H1 (cell line): ENCODE measurements around the gene SLC66A3. TPM values are rescaled to one million over a fixed set of nuclear protein-coding genes. Genes with fewer than 3 reads are reported as not detected.

Experiments used
- BRCA1 ChIP-seq: IDR thresholded peaks from 2 replicates; pipeline ENCODE4 v1.6.1; 2012; ENCODE audit warnings: low read depth, low read length, improper control_type of control experiment
- KDM4A ChIP-seq: IDR thresholded peaks from one replicate; pipeline ENCODE4 v1.7.1; 2012; ENCODE audit warnings: low read depth, mild to moderate bottlenecking, moderate library complexity, low read length, inconsistent platforms; ENCODE audit not compliant: severe bottlenecking
- RFX5 ChIP-seq: IDR thresholded peaks from 2 replicates; pipeline ENCODE4 v1.6.1; 2011; ENCODE audit warnings: low read depth, low read length, improper control_type of control experiment, borderline replicate concordance
- polyA plus RNA-seq, 7 experiments: library from polyadenylated mRNA; depleted of rRNA in 3 of 7; stranded (reverse) in 5 of 7; unstranded in 2 of 7; fragments of >200 nt in 5 of 7; fragments of 200-250 nt in 2 of 7; gene quantifications; 1 replicate in 5 of 7; 2 replicates in 1 of 7; 4 replicates in 1 of 7; pipeline versions ENCODE4 v1.2.1 to v1.2.3, GENCODE V29; 2011 to 2013; ENCODE audit warnings: missing spikeins in 2 of 7, mixed read lengths in 2 of 7
- total RNA-seq: library from RNA; stranded (reverse); fragmentation: NEBNext Ultra II Directional; extraction: Animal tissue kit (Norgen Biotek cat#: 25700); gene quantifications from 2 replicates; pipeline ENCODE4 v1.2.1, GENCODE V29; 2021
- TF ChIP-seq, protein P1 (sequence below): IDR thresholded peaks from 2 replicates; pipeline ENCODE4 v1.6.1; 2012; ENCODE audit warnings: inconsistent platforms

Gene SLC66A3
- total and polyA plus RNA-seq, 2 of the 8 experiments (the other 6 are each of a cell fraction or from before 2014, with no cell fraction given) = 8.7 to 27.8 TPM

DNA sequence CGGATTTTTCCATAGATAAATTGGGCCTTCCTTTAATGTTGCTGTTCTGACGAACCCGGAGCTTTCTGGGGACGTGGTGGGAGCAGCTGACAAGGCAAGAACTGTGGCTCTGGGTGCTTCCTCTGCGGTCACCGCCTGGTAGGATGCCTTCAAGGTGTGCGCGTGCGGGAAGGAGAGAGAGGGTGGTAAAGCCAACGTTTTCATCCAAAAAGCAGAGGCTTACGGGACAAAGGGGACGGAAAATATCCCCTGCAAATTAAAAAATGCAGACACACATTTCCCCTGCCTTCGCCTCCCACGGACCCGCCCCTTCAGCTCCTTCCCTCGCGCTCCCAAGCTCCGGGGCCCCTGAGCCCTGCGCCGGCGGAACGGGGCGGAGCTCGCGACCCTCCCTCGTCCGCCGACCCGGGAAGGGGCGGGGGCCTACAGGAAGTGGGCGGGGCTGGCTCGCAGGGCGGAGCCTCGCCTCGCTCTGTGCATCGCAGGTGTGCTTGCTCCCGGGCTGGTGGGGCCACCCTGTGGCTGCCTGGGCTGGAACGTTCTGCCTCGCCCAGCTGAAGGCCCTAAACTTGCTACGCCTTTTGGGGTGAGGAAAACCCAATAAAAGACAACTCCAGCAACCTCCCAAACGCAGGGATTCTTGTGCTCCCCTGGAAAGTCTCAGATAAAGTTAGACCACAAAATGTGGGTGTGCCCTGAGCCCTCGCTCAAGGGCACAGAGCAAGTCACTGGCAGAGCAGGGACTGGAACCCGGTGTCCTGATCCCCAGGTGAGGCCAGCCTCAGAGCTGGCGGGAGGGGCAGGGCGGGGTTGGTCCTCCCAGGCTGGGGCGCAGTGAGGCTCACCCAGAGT, 25.4 kb upstream of the SLC66A3 start (continued):
- TF ChIP-seq, protein P1, sequence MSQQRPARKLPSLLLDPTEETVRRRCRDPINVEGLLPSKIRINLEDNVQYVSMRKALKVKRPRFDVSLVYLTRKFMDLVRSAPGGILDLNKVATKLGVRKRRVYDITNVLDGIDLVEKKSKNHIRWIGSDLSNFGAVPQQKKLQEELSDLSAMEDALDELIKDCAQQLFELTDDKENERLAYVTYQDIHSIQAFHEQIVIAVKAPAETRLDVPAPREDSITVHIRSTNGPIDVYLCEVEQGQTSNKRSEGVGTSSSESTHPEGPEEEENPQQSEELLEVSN = peak; percentile 76
- no peak for TF ChIP-seq BRCA1
- peak; percentile 31 for TF ChIP-seq KDM4A
- no peak for TF ChIP-seq RFX5
